GM12878 (cell line): ENCODE measurements around the gene AKAP8. TPM values are rescaled to one million over a fixed set of nuclear protein-coding genes. Genes with fewer than 3 reads are reported as not detected.

Experiments used
- CHD1 ChIP-seq: IDR thresholded peaks from 2 replicates; pipeline ENCODE4 v1.6.1; 2012; ENCODE audit warnings: low read depth, low read length, improper control_type of control experiment
- CREM ChIP-seq: IDR thresholded peaks from 2 replicates; pipeline ENCODE4 v1.6.1; 2014; ENCODE audit warnings: antibody characterized with exemption, low read depth
- EGR1 ChIP-seq, 2 experiments: IDR thresholded peaks; 1 replicate in 1 of 2; 2 replicates in 1 of 2; pipeline ENCODE4 v1.6.1; 2011 to 2012; ENCODE audit warnings: low read depth in 2 of 2, low read length in 2 of 2, borderline replicate concordance in 1 of 2, mild to moderate bottlenecking in 1 of 2, moderate library complexity in 1 of 2
- GATAD2B ChIP-seq: fragments of 450-650 bp; conservative IDR thresholded peaks from 2 replicates; pipeline ENCODE4 v1.6.1; 2017; ENCODE audit warnings: low read depth, mild to moderate bottlenecking, moderate library complexity
- HDAC6 ChIP-seq: fragments of 200-600 bp; sonication (generic); IDR thresholded peaks from one replicate; pipeline ENCODE4 v1.8.0; 2017; ENCODE audit warnings: antibody characterized with exemption; ENCODE audit not compliant: unreplicated experiment
- IRF4 ChIP-seq: IDR thresholded peaks from 2 replicates; pipeline ENCODE4 v1.6.1; 2011; ENCODE audit warnings: low read depth, low read length
- JUND ChIP-seq: IDR thresholded peaks from 2 replicates; pipeline ENCODE4 v1.6.1; 2012; ENCODE audit warnings: low read depth, mild to moderate bottlenecking, low read length, improper control_type of control experiment, moderate library complexity
- MEF2B ChIP-seq: fragments of 450-650 bp; IDR thresholded peaks from 2 replicates; pipeline ENCODE4 v1.6.1; 2018; ENCODE audit warnings: mild to moderate bottlenecking, moderate library complexity; ENCODE audit not compliant: partially characterized antibody, poor library complexity, severe bottlenecking
- NBN ChIP-seq: fragments of 450-650 bp; IDR thresholded peaks from 2 replicates; pipeline ENCODE4 v1.6.1; 2016
- NFIC ChIP-seq: IDR thresholded peaks from 2 replicates; pipeline ENCODE4 v1.6.1; 2012; ENCODE audit warnings: low read depth, mild to moderate bottlenecking, inconsistent platforms, low read length, moderate library complexity
- NR2F1 ChIP-seq: fragments of 450-650 bp; conservative IDR thresholded peaks from 2 replicates; pipeline ENCODE4 v1.6.1; 2017; ENCODE audit warnings: mild to moderate bottlenecking
- PAX5 ChIP-seq: IDR thresholded peaks from 2 replicates; pipeline ENCODE4 v1.6.1; 2011; ENCODE audit warnings: low read depth, low read length, borderline replicate concordance
- POLR2A ChIP-seq: IDR thresholded peaks from 2 replicates; pipeline ENCODE4 v1.6.1; 2011; ENCODE audit warnings: low read depth, mild to moderate bottlenecking, low read length
- POU2F2 ChIP-seq: IDR thresholded peaks from 3 replicates; pipeline ENCODE4 v1.6.1; 2011; ENCODE audit warnings: low read depth, mild to moderate bottlenecking, low read length, borderline replicate concordance
- SMAD5 ChIP-seq: IDR thresholded peaks from 2 replicates; pipeline ENCODE4 v1.6.1; 2016; ENCODE audit warnings: antibody characterized with exemption, low read depth
- SREBF2 ChIP-seq: IDR thresholded peaks from 2 replicates; pipeline ENCODE4 v1.6.1; 2012; ENCODE audit warnings: mild to moderate bottlenecking, low read length
- SRF ChIP-seq, 2 experiments: IDR thresholded peaks; 2 replicates each; pipeline ENCODE4 v1.6.1; 2011; ENCODE audit warnings: low read depth in 2 of 2, low read length in 2 of 2, mild to moderate bottlenecking in 1 of 2, moderate library complexity in 1 of 2
- TCF12 ChIP-seq: IDR thresholded peaks from 2 replicates; pipeline ENCODE4 v1.6.1; 2011; ENCODE audit warnings: low read depth, mild to moderate bottlenecking, low read length
- ZNF384 ChIP-seq: IDR thresholded peaks from 2 replicates; pipeline ENCODE4 v1.6.1; 2012; ENCODE audit warnings: low read depth, mild to moderate bottlenecking, low read length, improper control_type of control experiment, borderline replicate concordance
- ZZZ3 ChIP-seq: IDR thresholded peaks from 2 replicates; pipeline ENCODE4 v1.6.1; 2011; ENCODE audit warnings: low read depth; ENCODE audit not compliant: control insufficient read depth, insufficient read length
- polyA plus RNA-seq, 11 experiments: library from polyadenylated mRNA; depleted of rRNA in 4 of 11; unstranded in 6 of 11; stranded (reverse) in 5 of 11; fragments of >200 nt; fragmentation: Nextera tagmentation in 4 of 11; fragmentation: Illumina TruSeq in 1 of 11; extraction: Ambion mirVana in 4 of 11; extraction: Trizol in 1 of 11; gene quantifications; 1 replicate in 1 of 11; 2 replicates in 10 of 11; pipeline versions ENCODE4 v1.2.1 to v1.2.3, GENCODE V29; 2011 to 2016; ENCODE audit warnings: inconsistent platforms in 2 of 11, missing spikeins in 2 of 11, low read depth in 1 of 11
- total RNA-seq, 4 experiments: library from RNA; depleted of rRNA in 3 of 4; stranded (reverse); fragments of >200 nt in 3 of 4; fragmentation: Illumina TruSeq in 1 of 4; extraction: Trizol in 1 of 4; gene quantifications; 2 replicates each; pipeline versions ENCODE4 v1.2.1 to v1.2.3, GENCODE V29; 2013 to 2021
- TF ChIP-seq, protein P1 (sequence below): IDR thresholded peaks from 2 replicates; pipeline ENCODE4 v1.6.1; 2012; ENCODE audit warnings: low read length, inconsistent platforms
- TF ChIP-seq, protein P2 (sequence below): fragments of 450-650 bp; IDR thresholded peaks from 2 replicates; pipeline ENCODE4 v1.6.1; 2016; ENCODE audit warnings: mild to moderate bottlenecking, moderate library complexity, borderline replicate concordance
- TF ChIP-seq, protein P3 (sequence below): fragments of 450-650 bp; formaldehyde crosslinking; IDR thresholded peaks from 2 replicates; pipeline ENCODE4 v1.4.0; 2020; ENCODE audit warnings: mild to moderate bottlenecking, moderate library complexity

Gene AKAP8
- total and polyA plus RNA-seq, 10 of the 15 experiments (the other 5 are each of a cell fraction or from before 2014, with no cell fraction given), result 5.3 to 57.7 (median 20.6) TPM

DNA sequence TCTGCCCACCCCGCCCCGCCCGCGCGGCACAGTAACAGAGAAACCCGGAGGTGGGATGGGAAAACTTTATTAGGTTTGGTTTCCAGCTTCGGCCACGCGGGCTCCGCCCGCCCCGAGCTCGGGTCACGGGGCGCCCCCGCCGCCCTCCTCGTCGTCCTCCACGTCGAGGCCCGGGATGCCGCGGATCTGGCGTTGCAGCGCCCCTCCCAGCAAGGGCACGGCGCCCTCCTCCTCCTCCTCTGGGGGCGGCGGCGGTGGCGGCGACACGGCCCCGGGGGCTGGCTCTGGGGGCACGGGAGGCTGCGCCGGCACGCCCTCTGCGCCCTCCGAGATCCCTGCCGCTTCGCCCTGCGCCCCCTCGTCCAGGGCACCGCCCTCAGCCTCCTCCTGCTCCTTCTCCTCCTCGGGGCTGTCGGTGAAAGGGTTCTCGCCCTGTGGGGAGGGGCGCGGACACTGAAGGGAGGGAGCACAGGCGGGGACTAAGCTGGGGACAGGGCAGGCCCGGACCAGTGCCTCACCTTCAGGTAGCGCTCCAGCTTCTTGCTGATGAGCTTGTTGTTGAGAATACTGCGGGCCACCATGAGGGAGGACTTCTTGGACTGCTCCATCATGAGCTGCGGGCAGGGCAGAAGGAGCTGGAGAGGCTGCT, 536 bp upstream of the AKAP8 start (continued):
- TF ChIP-seq, protein P1, sequence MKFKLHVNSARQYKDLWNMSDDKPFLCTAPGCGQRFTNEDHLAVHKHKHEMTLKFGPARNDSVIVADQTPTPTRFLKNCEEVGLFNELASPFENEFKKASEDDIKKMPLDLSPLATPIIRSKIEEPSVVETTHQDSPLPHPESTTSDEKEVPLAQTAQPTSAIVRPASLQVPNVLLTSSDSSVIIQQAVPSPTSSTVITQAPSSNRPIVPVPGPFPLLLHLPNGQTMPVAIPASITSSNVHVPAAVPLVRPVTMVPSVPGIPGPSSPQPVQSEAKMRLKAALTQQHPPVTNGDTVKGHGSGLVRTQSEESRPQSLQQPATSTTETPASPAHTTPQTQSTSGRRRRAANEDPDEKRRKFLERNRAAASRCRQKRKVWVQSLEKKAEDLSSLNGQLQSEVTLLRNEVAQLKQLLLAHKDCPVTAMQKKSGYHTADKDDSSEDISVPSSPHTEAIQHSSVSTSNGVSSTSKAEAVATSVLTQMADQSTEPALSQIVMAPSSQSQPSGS, result no peak
- TF ChIP-seq SRF (IDR thresholded peaks at IDR 0.05; ENCODE audit: low read depth in 2 of 2, low read length in 2 of 2), result 0 out of 4 replicates have a peak, but pooled peaks of 1 of the 2 experiments have one; percentile 2
- no peak for TF ChIP-seq SREBF2
- TF ChIP-seq PAX5, result 0 out of 2 replicates have a peak, but pooled peaks have one; percentile 18
- no peak for TF ChIP-seq ZZZ3
- peak; percentile 76 for TF ChIP-seq GATAD2B
- TF ChIP-seq JUND, result no peak
- no peak for TF ChIP-seq TCF12
- TF ChIP-seq, protein P2, sequence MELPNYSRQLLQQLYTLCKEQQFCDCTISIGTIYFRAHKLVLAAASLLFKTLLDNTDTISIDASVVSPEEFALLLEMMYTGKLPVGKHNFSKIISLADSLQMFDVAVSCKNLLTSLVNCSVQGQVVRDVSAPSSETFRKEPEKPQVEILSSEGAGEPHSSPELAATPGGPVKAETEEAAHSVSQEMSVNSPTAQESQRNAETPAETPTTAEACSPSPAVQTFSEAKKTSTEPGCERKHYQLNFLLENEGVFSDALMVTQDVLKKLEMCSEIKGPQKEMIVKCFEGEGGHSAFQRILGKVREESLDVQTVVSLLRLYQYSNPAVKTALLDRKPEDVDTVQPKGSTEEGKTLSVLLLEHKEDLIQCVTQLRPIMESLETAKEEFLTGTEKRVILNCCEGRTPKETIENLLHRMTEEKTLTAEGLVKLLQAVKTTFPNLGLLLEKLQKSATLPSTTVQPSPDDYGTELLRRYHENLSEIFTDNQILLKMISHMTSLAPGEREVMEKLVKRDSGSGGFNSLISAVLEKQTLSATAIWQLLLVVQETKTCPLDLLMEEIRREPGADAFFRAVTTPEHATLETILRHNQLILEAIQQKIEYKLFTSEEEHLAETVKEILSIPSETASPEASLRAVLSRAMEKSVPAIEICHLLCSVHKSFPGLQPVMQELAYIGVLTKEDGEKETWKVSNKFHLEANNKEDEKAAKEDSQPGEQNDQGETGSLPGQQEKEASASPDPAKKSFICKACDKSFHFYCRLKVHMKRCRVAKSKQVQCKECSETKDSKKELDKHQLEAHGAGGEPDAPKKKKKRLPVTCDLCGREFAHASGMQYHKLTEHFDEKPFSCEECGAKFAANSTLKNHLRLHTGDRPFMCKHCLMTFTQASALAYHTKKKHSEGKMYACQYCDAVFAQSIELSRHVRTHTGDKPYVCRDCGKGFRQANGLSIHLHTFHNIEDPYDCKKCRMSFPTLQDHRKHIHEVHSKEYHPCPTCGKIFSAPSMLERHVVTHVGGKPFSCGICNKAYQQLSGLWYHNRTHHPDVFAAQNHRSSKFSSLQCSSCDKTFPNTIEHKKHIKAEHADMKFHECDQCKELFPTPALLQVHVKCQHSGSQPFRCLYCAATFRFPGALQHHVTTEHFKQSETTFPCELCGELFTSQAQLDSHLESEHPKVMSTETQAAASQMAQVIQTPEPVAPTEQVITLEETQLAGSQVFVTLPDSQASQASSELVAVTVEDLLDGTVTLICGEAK, result peak; percentile 86
- TF ChIP-seq NFIC, result no peak
- no peak for TF ChIP-seq POLR2A
- no peak for TF ChIP-seq POU2F2
- TF ChIP-seq CREM, result no peak
- TF ChIP-seq SMAD5, result no peak
- TF ChIP-seq MEF2B, result no peak
- peak; percentile 78 for TF ChIP-seq NR2F1
- TF ChIP-seq EGR1 (IDR thresholded peaks at IDR 0.05; ENCODE audit: borderline replicate concordance in 1 of 2, low read depth in 2 of 2, low read length in 2 of 2), result peak in 1 of 2 experiments; percentile 58; a peak in 2 of 3 replicates
- TF ChIP-seq IRF4, result no peak
- TF ChIP-seq NBN, result no peak
- TF ChIP-seq CHD1, result no peak
- no peak for TF ChIP-seq ZNF384
- TF ChIP-seq, protein P3, sequence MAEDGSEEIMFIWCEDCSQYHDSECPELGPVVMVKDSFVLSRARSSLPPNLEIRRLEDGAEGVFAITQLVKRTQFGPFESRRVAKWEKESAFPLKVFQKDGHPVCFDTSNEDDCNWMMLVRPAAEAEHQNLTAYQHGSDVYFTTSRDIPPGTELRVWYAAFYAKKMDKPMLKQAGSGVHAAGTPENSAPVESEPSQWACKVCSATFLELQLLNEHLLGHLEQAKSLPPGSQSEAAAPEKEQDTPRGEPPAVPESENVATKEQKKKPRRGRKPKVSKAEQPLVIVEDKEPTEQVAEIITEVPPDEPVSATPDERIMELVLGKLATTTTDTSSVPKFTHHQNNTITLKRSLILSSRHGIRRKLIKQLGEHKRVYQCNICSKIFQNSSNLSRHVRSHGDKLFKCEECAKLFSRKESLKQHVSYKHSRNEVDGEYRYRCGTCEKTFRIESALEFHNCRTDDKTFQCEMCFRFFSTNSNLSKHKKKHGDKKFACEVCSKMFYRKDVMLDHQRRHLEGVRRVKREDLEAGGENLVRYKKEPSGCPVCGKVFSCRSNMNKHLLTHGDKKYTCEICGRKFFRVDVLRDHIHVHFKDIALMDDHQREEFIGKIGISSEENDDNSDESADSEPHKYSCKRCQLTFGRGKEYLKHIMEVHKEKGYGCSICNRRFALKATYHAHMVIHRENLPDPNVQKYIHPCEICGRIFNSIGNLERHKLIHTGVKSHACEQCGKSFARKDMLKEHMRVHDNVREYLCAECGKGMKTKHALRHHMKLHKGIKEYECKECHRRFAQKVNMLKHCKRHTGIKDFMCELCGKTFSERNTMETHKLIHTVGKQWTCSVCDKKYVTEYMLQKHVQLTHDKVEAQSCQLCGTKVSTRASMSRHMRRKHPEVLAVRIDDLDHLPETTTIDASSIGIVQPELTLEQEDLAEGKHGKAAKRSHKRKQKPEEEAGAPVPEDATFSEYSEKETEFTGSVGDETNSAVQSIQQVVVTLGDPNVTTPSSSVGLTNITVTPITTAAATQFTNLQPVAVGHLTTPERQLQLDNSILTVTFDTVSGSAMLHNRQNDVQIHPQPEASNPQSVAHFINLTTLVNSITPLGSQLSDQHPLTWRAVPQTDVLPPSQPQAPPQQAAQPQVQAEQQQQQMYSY (CRISPR knock-in tag), result no peak
- TF ChIP-seq HDAC6, result no peak
